ENCODE results near the gene CFAP221.

DNA sequence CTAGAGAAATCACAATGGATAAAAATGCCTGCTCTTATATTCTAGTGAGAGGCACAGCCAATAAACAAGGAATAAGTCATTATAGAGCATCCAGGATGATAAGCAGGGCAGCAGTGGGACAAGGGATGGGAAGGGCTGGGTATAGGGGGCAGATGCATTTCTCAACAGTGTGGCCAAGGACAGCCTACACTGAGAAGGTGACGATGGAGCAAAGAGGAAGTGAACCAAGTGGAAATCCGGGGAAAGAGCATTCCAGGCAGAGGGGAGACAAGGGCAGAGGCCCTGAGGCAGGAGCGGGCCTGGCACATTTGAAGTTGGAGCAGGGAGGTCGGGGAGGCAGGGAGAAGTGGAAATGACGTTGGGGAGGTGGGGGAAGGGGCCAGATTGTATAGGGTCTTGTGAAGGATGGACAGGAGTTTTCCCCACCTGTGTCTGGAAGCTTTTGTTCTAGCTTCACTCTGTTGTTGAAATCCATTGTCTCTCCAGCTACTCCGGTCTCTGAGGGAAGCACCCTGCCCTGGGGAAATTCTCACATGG, 152.3 kb downstream of the CFAP221 start:
- TF ChIP-seq, protein P1, sequence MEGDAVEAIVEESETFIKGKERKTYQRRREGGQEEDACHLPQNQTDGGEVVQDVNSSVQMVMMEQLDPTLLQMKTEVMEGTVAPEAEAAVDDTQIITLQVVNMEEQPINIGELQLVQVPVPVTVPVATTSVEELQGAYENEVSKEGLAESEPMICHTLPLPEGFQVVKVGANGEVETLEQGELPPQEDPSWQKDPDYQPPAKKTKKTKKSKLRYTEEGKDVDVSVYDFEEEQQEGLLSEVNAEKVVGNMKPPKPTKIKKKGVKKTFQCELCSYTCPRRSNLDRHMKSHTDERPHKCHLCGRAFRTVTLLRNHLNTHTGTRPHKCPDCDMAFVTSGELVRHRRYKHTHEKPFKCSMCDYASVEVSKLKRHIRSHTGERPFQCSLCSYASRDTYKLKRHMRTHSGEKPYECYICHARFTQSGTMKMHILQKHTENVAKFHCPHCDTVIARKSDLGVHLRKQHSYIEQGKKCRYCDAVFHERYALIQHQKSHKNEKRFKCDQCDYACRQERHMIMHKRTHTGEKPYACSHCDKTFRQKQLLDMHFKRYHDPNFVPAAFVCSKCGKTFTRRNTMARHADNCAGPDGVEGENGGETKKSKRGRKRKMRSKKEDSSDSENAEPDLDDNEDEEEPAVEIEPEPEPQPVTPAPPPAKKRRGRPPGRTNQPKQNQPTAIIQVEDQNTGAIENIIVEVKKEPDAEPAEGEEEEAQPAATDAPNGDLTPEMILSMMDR (IDR thresholded peaks at IDR 0.05) = no peak
- no peak for TF ChIP-seq POLR2A (IDR thresholded peaks at IDR 0.05)
